AG04449 (cell line): ENCODE results near the gene TAS2R39.
"Not testable (repeated sequence)": the region's sequence is repeated elsewhere in the genome, so short reads cannot be mapped to it uniquely, and the experiment has no call there.

ENCODE experiments used
- CTCF ChIA-PET: fragments of 350-600 bp; formaldehyde crosslinking; extraction: SDS; loops from one replicate; lab custom pipeline; 2021; ENCODE audit warnings: antibody characterized with exemption; lab: Yijun Ruan, JAX
- POLR2A ChIA-PET: fragments of 400-600, 350-600 bp; formaldehyde crosslinking; extraction: SDS; loops from one replicate; lab custom pipeline; 2020; ENCODE audit warnings: antibody characterized with exemption, inconsistent platforms; lab: Yijun Ruan, JAX
- DNase-seq: peaks from one replicate; pipeline ENCODE4 v3.0.0-alpha.2; 2010; ENCODE audit warnings: low read depth, low spot score
- H3K4me3 ChIP-seq: 2 replicates; pipeline ENCODE4 v1.5.1; 2011; ENCODE audit warnings: low read depth, mild to moderate bottlenecking, control low read depth, low read length
- CTCF ChIP-seq: IDR thresholded peaks from one replicate; pipeline ENCODE4 v1.5.1; 2011; ENCODE audit warnings: mild to moderate bottlenecking, moderate library complexity, low read length, control low read depth, inconsistent platforms; ENCODE audit not compliant: insufficient read depth; ENCODE audit errors: missing control alignments

Gene TAS2R39

GRCh38 chr7:143193880-143194279 is 10.7 kb downstream of the TAS2R39 start:
- CTCF ChIA-PET, result interaction anchor here (1.2 to 1.4 kb wide), 2 partner anchors 188 to 190 kb away, joined by 3 read pairs; no protein-coding TSS in a partner anchor
- TF ChIP-seq CTCF, result no peak

GRCh38 chr7:143199040-143199439 is 15.8 kb downstream of the TAS2R39 start:
- TF ChIP-seq CTCF, result no peak
- ChIA-PET POLR2A (no interaction called here), CTCF (no interaction called here)
- no peak overlapping the region for H3K4me3 ChIP-seq
- DNase-seq, result no peak

More at GRCh38 chr7:143193880-143194279, 10.7 kb downstream of the TAS2R39 start:
- no peak for DNase-seq
- POLR2A ChIA-PET, result no interaction called here
- H3K4me3 ChIP-seq, result no peak overlapping the region

GRCh38 chr7:143202161-143202560 is 18.9 kb downstream of the TAS2R39 start:
- no peak overlapping the region for H3K4me3 ChIP-seq
- DNase-seq, result no peak
- CTCF ChIA-PET, result interaction anchor here (3.7 to 3.8 kb wide), 3 partner anchors 13 to 198 kb away, joined by 18 to 24 read pairs (median 21); no protein-coding TSS in a partner anchor
- POLR2A ChIA-PET, result no interaction called here
- no peak for TF ChIP-seq CTCF

- no peak for TF ChIP-seq CTCF
- no peak for DNase-seq
- H3K4me3 ChIP-seq, result no peak overlapping the region
- CTCF ChIA-PET, result interaction anchor here (1.2 to 3.8 kb wide), 4 partner anchors 12 to 199 kb away, joined by 3 to 24 read pairs (median 20); no protein-coding TSS in a partner anchor
- POLR2A ChIA-PET, result no interaction called here
These were observed 20.2 kb downstream of the TAS2R39 start for GRCh38 chr7:143203386-143203785.

GRCh38 chr7:143205560-143206293 is 22.5 kb downstream of the TAS2R39 start:
- H3K4me3 ChIP-seq, result no peak overlapping the region
- no peak for TF ChIP-seq CTCF
- ChIA-PET POLR2A (no interaction called here), CTCF (no interaction called here)
- DNase-seq, result no peak

- ChIA-PET POLR2A (no interaction called here), CTCF (interaction anchor here (1.5 to 2.7 kb wide), 2 partner anchors 202 to 207 kb away, joined by 8 to 10 read pairs; no protein-coding TSS in a partner anchor)
- no peak for TF ChIP-seq CTCF
- H3K4me3 ChIP-seq, result no peak overlapping the region
- DNase-seq, result no peak
These were observed 27.3 kb downstream of the TAS2R39 start for GRCh38 chr7:143210541-143210940.

GRCh38 chr7:143213478-143213877 is 30.3 kb downstream of the TAS2R39 start:
- DNase-seq, H3K4me3 ChIP-seq, POLR2A ChIA-PET: not testable (repeated sequence)
- CTCF ChIA-PET, result interaction anchor here (1.1 to 11.2 kb wide), 4 partner anchors 206 to 341 kb away, joined by 5 to 885 read pairs (median 10); no protein-coding TSS in a partner anchor
